Fibroblast of pulmonary artery (primary cell): Measurements from ENCODE around the gene MYO5C.
A peak's percentile ranks its signal among the peaks of the same experiment; 100 is the strongest.

ENCODE experiments used
- DNase-seq: peaks from one replicate; pipeline ENCODE4 v3.0.0-alpha.2; 2010; ENCODE audit warnings: low read depth
- H3K4me3 ChIP-seq: replicated peaks from 2 replicates; pipeline ENCODE4 v1.5.1; 2011; ENCODE audit warnings: low read depth, mild to moderate bottlenecking, control low read depth, low read length, moderate library complexity
- TF ChIP-seq, protein P1 (sequence below): IDR thresholded peaks from 2 replicates; pipeline ENCODE4 v1.5.1; 2011; ENCODE audit warnings: mild to moderate bottlenecking, control low read depth, low read length, inconsistent platforms; ENCODE audit errors: missing control alignments

The MYO5C gene

DNA sequence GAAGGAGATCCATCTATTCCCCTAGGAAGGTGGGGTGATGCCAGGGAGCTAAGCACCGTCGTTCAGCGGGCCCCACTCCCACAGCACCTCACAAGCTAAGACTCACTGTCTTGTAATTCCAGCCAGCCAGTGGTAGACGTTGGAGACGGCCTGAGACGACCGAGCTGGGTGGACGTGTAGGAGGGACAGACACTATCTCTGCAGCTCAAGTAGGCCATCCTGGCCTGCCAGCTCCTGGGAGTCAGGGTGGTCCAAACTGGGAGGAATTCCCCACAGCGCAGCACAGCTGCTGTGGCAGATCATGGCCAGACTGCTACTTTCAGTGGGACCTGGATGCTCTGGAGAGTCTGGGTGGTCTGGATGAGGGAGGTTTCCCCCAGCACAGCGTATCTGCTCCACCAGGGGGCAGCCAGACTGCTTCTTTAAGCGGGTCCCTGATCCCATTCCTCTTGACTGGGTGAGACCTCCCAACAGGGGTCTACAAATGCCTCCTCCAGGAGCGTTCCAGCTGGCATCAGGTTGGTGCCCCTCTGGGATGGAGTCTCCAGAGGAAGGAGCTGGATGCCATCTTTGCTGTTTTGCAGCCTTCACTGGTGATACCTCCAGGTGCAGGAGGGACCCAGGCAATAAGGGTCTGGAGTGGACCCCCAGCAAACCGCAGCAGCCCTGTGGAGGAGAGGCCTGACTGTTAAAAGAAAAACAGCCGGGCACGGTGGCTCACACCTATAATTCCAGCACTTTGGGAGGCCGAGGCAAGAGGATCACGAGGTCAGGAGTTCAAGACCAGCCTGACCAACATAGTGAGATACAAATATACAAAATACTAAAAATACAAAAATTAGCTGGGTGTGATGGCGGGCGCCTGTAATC, 132.0 kb downstream of the MYO5C start:
- TF ChIP-seq, protein P1, sequence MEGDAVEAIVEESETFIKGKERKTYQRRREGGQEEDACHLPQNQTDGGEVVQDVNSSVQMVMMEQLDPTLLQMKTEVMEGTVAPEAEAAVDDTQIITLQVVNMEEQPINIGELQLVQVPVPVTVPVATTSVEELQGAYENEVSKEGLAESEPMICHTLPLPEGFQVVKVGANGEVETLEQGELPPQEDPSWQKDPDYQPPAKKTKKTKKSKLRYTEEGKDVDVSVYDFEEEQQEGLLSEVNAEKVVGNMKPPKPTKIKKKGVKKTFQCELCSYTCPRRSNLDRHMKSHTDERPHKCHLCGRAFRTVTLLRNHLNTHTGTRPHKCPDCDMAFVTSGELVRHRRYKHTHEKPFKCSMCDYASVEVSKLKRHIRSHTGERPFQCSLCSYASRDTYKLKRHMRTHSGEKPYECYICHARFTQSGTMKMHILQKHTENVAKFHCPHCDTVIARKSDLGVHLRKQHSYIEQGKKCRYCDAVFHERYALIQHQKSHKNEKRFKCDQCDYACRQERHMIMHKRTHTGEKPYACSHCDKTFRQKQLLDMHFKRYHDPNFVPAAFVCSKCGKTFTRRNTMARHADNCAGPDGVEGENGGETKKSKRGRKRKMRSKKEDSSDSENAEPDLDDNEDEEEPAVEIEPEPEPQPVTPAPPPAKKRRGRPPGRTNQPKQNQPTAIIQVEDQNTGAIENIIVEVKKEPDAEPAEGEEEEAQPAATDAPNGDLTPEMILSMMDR, result peak; percentile 25
- no peak for DNase-seq
- no peak overlapping the region for H3K4me3 ChIP-seq

DNA sequence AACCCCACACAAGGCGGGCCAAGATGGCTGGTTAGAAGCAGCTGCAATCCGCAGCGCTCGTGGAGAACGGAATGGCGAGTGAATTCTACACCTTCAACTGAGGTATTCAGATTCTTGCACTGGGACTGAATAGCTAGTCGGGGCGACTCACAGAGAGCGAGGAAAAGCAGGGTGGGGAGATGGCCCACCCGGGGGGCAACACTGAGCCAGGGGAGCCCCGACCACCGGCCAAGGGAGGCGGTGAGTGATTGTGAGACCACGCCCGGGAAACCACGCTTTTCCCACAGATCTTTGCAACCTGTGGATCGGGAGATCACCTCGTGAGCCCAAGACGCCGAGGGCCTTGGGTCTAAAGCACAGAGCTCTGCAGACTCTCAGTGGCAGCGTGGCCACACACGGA, 132.7 kb downstream of the MYO5C start:
- H3K4me3 ChIP-seq, result no peak overlapping the region
- TF ChIP-seq, protein P1, result no peak
- DNase-seq, result no peak

DNA sequence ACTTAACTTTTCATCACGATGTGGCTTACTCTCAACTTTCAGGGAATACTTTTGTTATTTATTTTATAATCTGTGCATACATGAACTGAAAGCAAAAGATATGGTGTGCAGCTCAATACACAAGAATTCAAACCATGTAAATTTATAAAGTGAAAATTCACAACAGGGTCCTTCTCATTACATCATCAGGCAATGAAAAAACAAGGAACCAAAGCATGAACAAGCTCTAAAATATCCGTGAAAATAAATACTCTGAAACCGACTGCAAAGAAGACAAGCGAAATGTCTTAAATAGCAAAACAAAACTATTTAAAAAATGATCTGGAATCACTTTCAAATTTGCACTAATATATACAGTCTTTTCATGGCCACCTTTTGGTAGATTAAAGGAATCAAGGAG, 133.3 kb downstream of the MYO5C start:
- no peak for DNase-seq
- no peak overlapping the region for H3K4me3 ChIP-seq
- TF ChIP-seq, protein P1, result no peak

DNA sequence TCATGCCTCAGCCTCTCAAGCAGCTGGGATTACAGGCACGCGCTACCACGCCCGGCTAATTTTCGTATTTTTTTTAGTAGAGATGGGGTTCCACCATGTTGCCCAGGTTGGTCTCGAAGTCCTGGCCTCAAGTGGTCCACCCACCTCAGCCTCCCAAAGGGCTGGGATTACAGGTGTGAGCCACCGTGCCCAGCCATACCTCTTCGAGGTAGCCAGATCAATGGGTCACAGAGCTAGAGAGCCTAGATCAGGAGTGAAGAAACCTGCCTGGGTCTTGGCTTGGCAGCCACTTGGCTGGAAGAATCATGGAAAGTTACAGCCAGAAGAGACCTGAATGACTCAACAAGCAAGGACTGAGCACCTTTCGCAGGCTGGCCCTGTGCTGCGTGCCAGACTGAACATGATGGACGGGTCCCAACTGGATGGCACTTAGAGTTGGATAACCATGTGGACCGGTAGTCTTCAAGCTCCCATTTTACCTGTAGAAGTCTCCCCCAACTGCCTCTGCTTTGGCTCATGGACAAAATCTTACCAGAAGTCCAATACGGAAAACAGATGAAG, 134.1 kb downstream of the MYO5C start:
- DNase-seq, result no peak
- TF ChIP-seq, protein P1, result no peak
- no peak overlapping the region for H3K4me3 ChIP-seq

DNA sequence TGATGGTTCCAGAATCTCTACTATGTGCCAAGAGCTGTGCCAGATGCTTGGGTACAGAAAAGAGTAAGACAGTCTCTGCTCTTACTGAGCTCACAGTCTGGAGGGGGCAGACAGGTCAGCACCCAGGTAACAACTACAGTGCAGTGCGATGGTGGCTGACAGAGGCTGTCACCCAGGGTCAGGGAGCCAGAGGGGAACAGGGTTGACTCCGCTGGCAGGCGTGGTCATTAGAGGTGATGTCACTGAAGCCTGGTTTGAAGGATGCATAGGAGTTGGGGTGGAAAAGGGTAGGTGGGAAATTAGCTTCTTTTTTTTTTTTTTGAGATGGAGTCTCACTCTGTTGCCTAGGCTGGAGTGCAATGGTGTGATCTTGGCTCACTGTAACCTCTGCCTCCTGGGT, 136.0 kb downstream of the MYO5C start:
- no peak overlapping the region for H3K4me3 ChIP-seq
- DNase-seq, result no peak

DNA sequence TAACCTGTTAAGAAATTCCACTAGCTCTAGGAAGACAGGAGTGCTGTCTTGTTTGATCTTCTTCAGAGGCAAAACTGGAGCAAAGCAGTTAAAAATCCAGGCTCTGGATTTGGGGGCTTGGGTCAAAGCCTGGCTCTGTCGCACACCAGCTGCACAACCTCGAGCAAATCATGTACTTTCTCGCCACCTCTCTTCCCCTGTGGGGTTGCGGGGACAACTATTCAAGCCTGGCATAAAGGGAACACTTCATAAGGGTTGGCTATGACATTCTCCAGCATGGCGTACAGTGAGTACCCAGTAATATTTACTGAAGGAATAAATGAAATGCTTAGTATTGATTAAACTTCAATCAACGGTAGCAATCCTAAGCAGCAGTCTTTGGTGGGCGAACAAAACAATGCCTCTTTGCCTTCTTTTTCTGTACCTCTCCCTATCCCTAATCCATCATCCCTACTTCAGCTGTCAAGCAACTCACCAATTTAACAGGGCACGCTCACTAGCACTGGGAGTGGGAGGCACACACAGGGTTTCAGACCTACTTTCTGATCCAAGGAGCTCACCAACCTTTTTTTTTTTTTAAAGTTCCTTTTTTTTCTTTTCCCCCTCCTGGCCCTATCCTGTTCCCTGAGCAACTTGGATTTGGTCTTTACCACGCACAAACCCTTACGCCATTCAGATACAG, 137.4 kb downstream of the MYO5C start:
- no peak for DNase-seq
- no peak overlapping the region for H3K4me3 ChIP-seq
- TF ChIP-seq, protein P1, result no peak

More for the DNA sequence above, 136.0 kb downstream of the MYO5C start:
- TF ChIP-seq, protein P1, result no peak
